ENCODE data around the gene DPH2.

DNA sequence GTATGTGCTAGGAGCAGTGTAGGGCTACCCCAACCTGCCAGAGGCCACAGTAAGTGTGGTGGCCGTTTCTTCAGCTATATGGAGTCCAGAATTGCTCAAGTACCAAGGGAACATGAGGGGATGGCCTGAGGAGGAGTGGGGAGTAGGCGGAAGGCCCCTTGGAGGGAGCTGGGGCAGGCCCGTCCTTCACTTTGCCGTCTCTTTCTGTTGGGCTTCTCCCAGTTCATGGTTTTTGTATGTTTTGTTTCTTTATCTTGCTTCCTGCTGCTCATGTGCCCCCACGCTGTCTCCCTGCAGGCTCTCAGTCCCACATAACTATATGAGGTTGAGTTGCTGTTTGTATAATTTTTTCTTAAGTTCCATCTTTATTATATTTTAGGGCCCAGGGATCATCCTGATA is 5.9 kb upstream of the DPH2 start:
- TF ChIP-seq, protein P1, sequence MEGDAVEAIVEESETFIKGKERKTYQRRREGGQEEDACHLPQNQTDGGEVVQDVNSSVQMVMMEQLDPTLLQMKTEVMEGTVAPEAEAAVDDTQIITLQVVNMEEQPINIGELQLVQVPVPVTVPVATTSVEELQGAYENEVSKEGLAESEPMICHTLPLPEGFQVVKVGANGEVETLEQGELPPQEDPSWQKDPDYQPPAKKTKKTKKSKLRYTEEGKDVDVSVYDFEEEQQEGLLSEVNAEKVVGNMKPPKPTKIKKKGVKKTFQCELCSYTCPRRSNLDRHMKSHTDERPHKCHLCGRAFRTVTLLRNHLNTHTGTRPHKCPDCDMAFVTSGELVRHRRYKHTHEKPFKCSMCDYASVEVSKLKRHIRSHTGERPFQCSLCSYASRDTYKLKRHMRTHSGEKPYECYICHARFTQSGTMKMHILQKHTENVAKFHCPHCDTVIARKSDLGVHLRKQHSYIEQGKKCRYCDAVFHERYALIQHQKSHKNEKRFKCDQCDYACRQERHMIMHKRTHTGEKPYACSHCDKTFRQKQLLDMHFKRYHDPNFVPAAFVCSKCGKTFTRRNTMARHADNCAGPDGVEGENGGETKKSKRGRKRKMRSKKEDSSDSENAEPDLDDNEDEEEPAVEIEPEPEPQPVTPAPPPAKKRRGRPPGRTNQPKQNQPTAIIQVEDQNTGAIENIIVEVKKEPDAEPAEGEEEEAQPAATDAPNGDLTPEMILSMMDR (conservative IDR thresholded peaks at IDR 0.05 in 1 of 2, IDR thresholded peaks at IDR 0.05 in 1 of 2; ENCODE audit: extremely low read depth in 1 of 2, insufficient read depth in 1 of 2, low read depth in 1 of 2, low read length in 2 of 2), result no peak
- no peak for TF ChIP-seq EZH2 (IDR thresholded peaks at IDR 0.05; ENCODE audit: borderline replicate concordance, low read length)

All from mammary epithelial cell (primary cell).